Fibroblast of pulmonary artery (primary cell): ENCODE data around the gene KDM1B.
A peak's percentile ranks its signal among the peaks of the same experiment; 100 is the strongest.

Experiments
- DNase-seq: peaks from one replicate; pipeline ENCODE4 v3.0.0-alpha.2; 2010; ENCODE audit warnings: low read depth
- H3K4me3 ChIP-seq: replicated peaks from 2 replicates; pipeline ENCODE4 v1.5.1; 2011; ENCODE audit warnings: low read depth, mild to moderate bottlenecking, control low read depth, low read length, moderate library complexity
- TF ChIP-seq, protein P1 (sequence below): IDR thresholded peaks from 2 replicates; pipeline ENCODE4 v1.5.1; 2011; ENCODE audit warnings: mild to moderate bottlenecking, control low read depth, low read length, inconsistent platforms; ENCODE audit errors: missing control alignments

KDM1B gene

DNA sequence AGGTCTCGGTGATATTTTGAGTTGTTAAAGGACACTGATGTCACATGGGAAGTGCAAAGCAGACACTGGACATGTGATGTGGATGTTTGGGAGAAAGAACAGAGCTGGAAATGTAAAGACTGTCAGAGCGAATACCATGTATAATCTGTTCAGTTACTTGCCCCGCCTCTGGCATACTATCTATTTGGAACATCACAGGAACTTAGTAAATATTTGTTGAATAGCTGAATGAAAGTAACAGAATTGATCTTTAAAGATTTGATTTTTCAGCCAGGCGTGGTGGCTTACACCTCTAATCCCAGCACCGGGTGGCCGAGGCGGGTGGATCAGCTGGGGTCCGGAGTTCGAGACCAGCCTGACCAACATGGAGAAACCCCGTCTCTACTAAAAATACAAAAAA, 19.0 kb upstream of the KDM1B start:
- no peak for DNase-seq
- TF ChIP-seq, protein P1, sequence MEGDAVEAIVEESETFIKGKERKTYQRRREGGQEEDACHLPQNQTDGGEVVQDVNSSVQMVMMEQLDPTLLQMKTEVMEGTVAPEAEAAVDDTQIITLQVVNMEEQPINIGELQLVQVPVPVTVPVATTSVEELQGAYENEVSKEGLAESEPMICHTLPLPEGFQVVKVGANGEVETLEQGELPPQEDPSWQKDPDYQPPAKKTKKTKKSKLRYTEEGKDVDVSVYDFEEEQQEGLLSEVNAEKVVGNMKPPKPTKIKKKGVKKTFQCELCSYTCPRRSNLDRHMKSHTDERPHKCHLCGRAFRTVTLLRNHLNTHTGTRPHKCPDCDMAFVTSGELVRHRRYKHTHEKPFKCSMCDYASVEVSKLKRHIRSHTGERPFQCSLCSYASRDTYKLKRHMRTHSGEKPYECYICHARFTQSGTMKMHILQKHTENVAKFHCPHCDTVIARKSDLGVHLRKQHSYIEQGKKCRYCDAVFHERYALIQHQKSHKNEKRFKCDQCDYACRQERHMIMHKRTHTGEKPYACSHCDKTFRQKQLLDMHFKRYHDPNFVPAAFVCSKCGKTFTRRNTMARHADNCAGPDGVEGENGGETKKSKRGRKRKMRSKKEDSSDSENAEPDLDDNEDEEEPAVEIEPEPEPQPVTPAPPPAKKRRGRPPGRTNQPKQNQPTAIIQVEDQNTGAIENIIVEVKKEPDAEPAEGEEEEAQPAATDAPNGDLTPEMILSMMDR = no peak
- no peak overlapping the region for H3K4me3 ChIP-seq

DNA sequence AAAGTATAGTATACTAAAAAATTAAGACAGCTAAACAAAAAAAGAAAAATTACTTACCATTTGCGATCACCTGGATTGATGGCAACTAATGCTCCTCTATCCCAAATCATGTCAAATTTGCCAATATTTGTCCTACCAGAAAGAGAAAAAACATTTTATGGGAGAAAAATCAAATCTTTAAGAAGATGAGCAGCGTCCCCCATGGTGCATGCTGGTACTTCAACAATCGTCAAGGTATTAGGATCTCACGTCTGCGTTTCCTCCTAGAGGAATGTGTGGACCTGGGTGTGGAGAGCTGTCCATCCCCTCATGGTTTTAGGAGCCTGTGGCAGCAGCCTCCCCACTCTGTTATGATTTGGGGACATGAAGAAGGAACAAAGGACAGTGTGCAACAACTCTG, 16.3 kb upstream of the KDM1B start:
- no peak overlapping the region for H3K4me3 ChIP-seq
- DNase-seq = no peak
- TF ChIP-seq, protein P1 = no peak

DNA sequence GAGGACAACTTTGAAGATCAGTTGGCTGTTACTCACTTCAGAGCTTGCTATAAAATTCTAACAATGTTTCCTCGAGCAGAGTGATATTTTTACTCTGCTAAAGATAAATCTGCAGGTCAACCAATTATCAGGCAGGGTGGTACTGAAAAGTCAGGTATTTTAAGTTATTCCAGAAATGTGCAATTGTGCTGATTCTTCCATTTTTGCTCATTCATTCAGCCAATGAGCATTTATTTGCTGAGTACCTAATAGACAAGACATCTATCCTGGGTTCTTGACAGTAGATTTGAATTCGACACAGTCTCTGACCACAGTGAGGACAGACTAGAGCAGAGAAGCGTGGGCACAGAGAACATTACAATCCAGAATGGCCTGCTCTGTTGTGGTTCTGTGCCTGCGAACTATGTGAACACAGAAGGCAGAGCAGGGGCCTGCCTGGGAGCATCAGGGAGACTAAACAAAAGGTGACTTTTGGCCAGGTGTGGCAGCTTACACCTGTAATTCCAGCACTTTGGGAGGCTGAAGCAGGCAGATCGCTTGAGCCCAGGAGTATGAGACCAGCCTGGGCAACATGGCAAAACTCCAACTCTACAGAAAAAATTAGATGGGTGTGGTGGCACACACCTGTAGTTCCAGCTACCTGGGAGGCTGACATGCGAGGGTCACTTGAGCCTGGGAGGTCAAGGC, 15.1 kb upstream of the KDM1B start:
- TF ChIP-seq, protein P1 = no peak
- no peak overlapping the region for H3K4me3 ChIP-seq
- no peak for DNase-seq

DNA sequence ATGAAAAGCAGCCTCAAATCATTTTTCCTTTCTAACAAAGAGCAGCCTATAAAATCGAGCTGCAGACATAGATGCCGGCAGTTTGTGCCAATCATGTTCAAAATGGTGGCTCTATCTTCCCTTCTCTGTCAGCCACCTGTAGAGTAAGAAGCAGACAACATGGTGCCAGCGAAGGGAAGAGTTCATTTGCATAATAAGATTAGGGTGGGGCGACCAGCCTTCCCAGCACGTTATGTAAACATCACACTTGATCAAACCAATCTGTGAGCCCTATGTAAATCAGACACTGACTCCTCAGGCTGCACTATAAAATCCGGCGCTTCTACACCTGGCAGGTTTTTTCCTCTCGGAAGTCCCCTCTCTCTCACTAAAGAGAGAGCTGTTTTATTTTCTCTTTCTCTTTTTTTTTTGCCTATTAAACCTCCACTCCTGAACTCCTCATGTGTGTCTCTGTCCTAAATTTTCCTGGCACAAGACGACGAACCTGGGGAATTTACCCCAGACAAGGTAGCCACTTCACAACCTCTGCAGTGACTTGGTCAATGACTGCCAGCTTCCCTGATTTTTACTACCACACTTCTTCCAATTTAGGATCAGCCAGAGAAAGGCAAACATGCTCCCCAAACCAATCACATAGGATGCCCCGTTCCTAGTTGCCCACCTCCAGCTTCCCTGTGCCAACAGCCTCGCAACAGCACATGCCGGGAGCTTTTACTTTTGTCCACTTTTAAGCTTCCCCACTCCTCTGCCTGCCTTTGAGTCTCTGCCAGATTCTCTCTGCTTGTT, 13.2 kb upstream of the KDM1B start:
- TF ChIP-seq, protein P1 = no peak

DNA sequence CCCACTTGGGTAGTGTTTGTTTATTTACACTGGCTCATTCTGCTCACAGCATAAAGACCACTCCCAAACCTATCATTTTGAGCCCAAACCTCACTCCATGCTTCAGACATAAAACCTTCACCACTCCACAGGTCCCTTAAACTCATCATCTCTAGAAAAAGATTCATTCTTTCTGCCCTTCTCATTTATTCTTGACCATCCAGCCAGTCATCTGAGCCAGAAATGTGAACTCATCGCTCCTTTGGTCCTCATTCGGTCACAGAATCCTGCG, 12.7 kb upstream of the KDM1B start:
- H3K4me3 ChIP-seq = no peak overlapping the region
- no peak for DNase-seq
- TF ChIP-seq, protein P1 = no peak

More for the DNA sequence above, 13.2 kb upstream of the KDM1B start:
- no peak for DNase-seq
- no peak overlapping the region for H3K4me3 ChIP-seq

DNA sequence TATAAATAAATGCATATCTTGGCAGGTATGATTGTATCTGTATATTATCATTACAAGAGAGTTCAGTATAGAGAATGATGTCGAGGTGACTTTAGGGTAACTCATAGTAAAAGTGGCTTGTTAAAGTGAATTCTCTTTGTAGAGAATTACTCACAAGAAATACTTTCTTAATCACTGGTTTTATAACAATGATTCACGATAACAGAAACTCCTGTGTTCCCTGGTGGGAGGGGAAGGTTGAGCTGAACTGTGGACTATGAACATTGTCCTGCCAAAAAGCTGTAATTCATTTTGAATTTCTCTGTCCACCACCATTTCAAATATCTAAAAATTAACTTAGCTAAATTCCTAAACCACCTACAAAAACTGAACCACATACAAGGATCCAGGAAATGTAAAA, 8.1 kb upstream of the KDM1B start:
- TF ChIP-seq, protein P1 = no peak
- no peak overlapping the region for H3K4me3 ChIP-seq
- peak; percentile 48 for DNase-seq

DNA sequence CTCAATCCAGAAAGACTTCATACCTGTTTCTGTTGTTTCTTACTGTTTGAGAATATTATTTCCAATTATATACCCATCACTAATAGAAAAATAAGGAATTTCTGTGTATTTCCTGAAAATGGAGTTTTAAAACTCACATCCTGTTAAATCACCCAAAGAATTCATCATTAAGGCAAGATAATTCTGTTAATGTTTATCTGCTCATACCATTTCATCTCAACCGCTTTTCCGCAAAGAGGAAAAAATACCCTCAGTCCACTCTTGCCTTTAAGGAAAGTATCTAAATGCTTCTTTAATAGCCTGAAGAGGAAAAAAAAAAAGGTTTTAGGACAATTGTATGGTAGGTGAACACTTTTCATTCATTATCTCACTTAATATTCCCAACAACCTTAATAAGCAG, 7.6 kb upstream of the KDM1B start:
- DNase-seq = no peak
- TF ChIP-seq, protein P1 = no peak
- H3K4me3 ChIP-seq = no peak overlapping the region
